Measurements from ENCODE around the gene MOB3A. TPM values are rescaled to one million over a fixed set of nuclear protein-coding genes. Genes with fewer than 3 reads are reported as not detected.

Gene MOB3A
- total and polyA plus RNA-seq, 10 of the 15 experiments (the other 5 are each of a cell fraction or from before 2014, with no cell fraction given), result 7.5 to 229 (median 79.4) TPM

- no peak for TF ChIP-seq ATF2 (IDR thresholded peaks at IDR 0.05; ENCODE audit: low read length)
- no peak for TF ChIP-seq CBFB (IDR thresholded peaks at IDR 0.05; ENCODE audit: low read depth)
- no peak for TF ChIP-seq ZBTB4 (CRISPR knock-in tag; IDR thresholded peaks at IDR 0.05)
- TF ChIP-seq SKIL (IDR thresholded peaks at IDR 0.05; ENCODE audit: low read depth, poor library complexity, severe bottlenecking), result no peak
- no peak for TF ChIP-seq EGR1 (IDR thresholded peaks at IDR 0.05; ENCODE audit: borderline replicate concordance in 1 of 2, low read depth in 2 of 2, low read length in 2 of 2)
Measured at GRCh38 chr19:2121416-2122051, 25.4 kb upstream of the MOB3A start (continued).

All from GM12878 (cell line).